Measurements from ENCODE around the gene C14orf180. TPM values are rescaled to one million over a fixed set of nuclear protein-coding genes. Genes with fewer than 3 reads are reported as not detected.

C14orf180 gene
- total RNA-seq, 2 donors from 2014 or later = 19.4 TPM; not detected in 1

DNA sequence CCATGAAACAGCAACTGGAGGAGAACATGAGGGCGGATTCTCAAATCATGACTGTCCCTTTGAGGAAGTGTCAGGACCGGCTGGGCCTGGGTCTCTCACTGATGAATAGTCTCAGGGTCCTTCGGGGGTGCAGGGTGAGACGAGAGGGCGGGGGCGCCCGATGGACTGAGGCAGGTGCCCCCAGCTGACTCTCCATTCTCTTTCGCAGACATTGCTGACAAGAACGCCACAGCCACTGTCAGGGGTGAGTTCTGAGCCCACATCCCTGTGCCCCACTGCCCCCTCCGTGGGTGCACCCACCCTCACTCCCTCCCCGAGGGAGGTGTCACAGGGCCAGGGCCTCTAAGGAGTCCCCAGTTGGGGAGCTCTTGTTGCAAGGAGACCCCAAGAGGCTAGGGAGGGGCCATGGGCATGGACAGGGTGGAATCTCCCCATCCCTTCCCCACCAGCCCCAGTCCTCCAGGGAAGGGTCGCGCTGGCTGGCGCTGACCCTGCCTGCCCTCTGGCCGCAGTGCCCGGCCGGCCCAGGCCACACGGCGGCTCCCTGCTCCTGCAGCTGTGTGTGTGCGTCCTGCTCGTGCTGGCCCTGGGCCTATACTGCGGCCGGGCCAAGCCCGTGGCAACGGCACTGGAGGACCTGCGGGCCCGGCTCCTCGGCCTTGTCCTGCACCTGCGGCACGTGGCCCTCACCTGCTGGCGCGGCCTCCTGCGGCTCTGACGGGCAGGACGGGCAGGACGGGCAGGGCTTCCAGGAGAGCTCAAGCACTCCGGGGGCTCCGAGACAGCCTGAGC, 8.7 kb downstream of the C14orf180 start:
- no peaks in the 10 kb centered on the region for H3K27me3 ChIP-seq
- no peak for ATAC-seq
- no peak overlapping the region for H3K27ac ChIP-seq
- no peaks in the 10 kb centered on the region for H3K4me1 ChIP-seq
- 72 to 76% methylated on average over 6 to 38 of the region's 38 CpGs for whole genome bisulfite sequencing, 2 donors
- H3K9me3 ChIP-seq = no peaks in the 10 kb centered on the region
- no peak for TF ChIP-seq CTCF (IDR thresholded peaks at IDR 0.05)
- TF ChIP-seq POLR2A (IDR thresholded peaks at IDR 0.05) = no peak
- H3K4me3 ChIP-seq = no peak overlapping the region
- H3K36me3 ChIP-seq (replicated peaks in 1 of 2; ENCODE audit: insufficient read depth in 1 of 2, low read depth in 2 of 2) = no peaks in the 10 kb centered on the region
- intact Hi-C loops (cut with DNase I) = no loop called here
- no peak for DNase-seq

DNA sequence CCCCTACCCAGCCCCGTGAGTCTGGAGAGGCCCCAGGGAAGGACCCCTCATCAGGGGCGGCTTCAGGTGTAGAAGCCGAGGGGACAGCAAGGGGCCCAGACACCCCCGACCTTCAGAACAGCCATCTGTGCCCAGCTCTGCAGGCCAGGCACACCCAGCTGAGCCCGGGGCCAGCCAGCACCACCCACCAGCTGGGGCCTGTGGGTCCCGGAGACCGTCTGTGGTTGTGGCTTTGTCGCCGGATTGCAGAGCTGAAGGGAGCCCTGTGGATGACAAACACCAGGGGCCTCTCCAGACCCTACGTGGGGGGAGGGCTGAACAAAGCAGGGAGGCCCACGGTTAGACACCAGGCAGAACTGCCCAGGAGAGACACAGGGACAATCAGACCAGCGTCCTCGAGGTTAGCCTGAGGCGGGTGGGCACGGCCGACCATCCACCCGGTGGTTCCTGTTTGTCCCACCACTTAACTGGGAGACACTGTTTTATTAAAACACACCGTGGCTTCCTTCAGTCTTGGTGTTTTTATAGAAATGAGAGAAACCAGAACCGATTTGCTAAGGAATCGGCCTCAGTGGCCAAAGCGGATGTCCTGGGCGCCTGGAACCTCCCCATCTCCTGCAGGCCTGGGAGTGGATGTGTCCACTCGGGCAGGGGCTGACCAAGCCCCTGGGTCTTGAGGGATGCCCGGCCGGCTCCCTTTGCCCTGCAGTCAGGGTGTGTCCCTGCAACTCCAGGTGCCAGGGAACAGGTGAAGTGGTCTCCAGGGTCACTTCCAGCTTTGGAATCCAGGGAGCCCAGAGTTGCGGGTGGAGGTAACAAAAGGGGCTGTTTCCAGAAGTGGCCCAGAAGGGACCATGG, 10.0 kb downstream of the C14orf180 start:
- Histone ChIP-seq H3K27ac (no peak overlapping the region), H3K4me3 (no peak overlapping the region), H3K9me3 (no peaks in the 10 kb centered on the region), H3K36me3 (replicated peaks in 1 of 2; ENCODE audit: insufficient read depth in 1 of 2, low read depth in 2 of 2) (no peaks in the 10 kb centered on the region), H3K4me1 (no peaks in the 10 kb centered on the region), H3K27me3 (no peaks in the 10 kb centered on the region)
- intact Hi-C loops (cut with DNase I) = no loop called here
- ATAC-seq (no peak), DNase-seq (no peak)
- WGBS, 2 donors = 66 to 81% methylated on average over 14 to 25 of the region's 26 CpGs
- no peak for TF ChIP-seq CTCF (IDR thresholded peaks at IDR 0.05)
- no peak for TF ChIP-seq POLR2A (IDR thresholded peaks at IDR 0.05)

DNA sequence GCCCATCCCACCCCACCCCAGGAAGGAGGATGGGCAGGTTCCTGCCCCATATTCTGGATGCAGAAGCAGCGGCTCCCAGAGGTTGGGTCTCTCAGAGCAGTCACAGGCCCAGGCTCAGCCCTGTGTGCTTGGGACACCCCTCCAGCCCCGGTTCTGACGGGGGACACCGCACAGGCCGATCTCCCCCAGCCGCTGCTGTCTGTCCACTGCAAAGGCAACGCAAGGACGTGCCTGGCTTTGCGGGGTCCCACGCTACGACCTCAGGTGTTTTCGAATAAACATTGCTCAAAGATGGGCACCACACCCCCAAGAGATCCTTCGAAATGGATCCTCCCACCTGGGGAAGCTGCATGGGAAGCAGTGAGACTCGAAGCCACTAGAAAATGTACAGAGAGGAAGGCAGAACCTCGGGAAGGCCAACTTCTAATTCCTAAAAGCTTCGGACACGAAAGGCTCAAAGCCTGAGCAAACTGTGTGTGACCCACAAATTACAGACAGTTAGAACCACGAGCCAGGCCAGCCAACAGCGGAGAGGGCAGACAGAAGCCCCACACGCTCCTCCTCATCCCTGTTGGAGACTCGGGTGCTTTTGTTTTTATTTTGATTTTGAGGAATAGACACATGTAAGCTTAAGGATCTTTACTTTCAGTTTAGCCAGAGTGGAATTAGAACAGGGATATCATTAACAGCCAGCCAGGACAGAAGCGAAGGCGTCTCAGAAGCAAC, 10.8 kb downstream of the C14orf180 start:
- H3K9me3 ChIP-seq = no peaks in the 10 kb centered on the region
- H3K36me3 ChIP-seq (replicated peaks in 1 of 2; ENCODE audit: insufficient read depth in 1 of 2, low read depth in 2 of 2) = no peaks in the 10 kb centered on the region
- intact Hi-C loops (cut with DNase I) = no loop called here
- H3K4me1 ChIP-seq = no peaks in the 10 kb centered on the region
- H3K27me3 ChIP-seq = no peaks in the 10 kb centered on the region
- H3K27ac ChIP-seq = no peak overlapping the region
- no peak overlapping the region for H3K4me3 ChIP-seq
- TF ChIP-seq CTCF (IDR thresholded peaks at IDR 0.05) (no peak), POLR2A (IDR thresholded peaks at IDR 0.05) (no peak)
- 70 to 74% methylated on average over 18 to 23 of the region's 23 CpGs for WGBS, 2 donors
- DNase-seq = no peak
- ATAC-seq = no peak

DNA sequence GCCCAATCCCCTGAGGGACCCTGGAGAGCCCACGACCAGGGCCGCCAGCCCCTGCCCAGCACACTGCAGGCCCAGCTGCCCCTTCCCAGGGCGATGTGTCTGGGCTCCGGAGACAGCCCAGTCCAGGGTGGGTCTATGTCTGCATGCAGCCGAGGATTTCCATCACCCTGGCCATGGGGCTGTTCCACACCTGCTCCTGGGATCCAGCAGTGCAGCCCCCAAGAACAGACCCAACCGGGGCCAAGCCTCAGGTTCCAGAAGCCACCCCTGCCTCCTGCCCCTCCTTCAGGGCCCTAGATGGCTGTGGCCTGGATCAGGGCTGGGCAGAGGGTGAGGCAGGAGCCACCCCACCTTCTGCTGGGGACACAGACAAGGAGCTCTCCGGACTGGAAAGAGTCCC, 11.5 kb downstream of the C14orf180 start:
- TF ChIP-seq POLR2A (IDR thresholded peaks at IDR 0.05) = no peak
- TF ChIP-seq CTCF (IDR thresholded peaks at IDR 0.05) = no peak
- DNase-seq = no peak

More for the DNA sequence above, 11.5 kb downstream of the C14orf180 start:
- no peak for ATAC-seq
- Histone ChIP-seq H3K4me1 (no peaks in the 10 kb centered on the region), H3K4me3 (no peak overlapping the region), H3K27me3 (no peaks in the 10 kb centered on the region), H3K27ac (no peak overlapping the region), H3K9me3 (no peaks in the 10 kb centered on the region), H3K36me3 (replicated peaks in 1 of 2; ENCODE audit: insufficient read depth in 1 of 2, low read depth in 2 of 2) (no peaks in the 10 kb centered on the region)
- 51 to 80% methylated on average over 1 to 7 of the region's 7 CpGs for WGBS, 2 donors
- intact Hi-C loops (cut with DNase I) = no loop called here
